CD4-positive, CD25-positive, alpha-beta regulatory T cell (primary cell): ENCODE data around the gene SPEM1. TPM values are rescaled to one million over a fixed set of nuclear protein-coding genes. Genes with fewer than 3 reads are reported as not detected.

Experiments used
- ATAC-seq, 2 donors: fragments of 150-1000 bp; cut with Tn5 transposase; one replicate each; pipeline ENCODE4 v1.10.0; 2021; ENCODE audit warnings: low read depth in 2 of 2, moderate number of reproducible peaks in 2 of 2, moderate library complexity in 1 of 2
- DNase-seq, 3 donors: peaks; one replicate each; pipeline versions ENCODE4 v3.0.0 to v3.0.0-alpha.2; 2012 to 2022; ENCODE audit warnings: mixed read lengths in 1 of 3
- H3K27ac ChIP-seq: one replicate; pipeline ENCODE4 v1.7.0; 2013; ENCODE audit warnings: mild to moderate bottlenecking, low read length; ENCODE audit not compliant: insufficient read depth, poor library complexity, severe bottlenecking
- H3K27me3 ChIP-seq: one replicate; pipeline ENCODE4 v1.7.0; 2013; ENCODE audit warnings: low read length; ENCODE audit not compliant: control insufficient read depth, insufficient read depth
- H3K36me3 ChIP-seq: one replicate; pipeline ENCODE4 v1.7.0; 2013; ENCODE audit warnings: mild to moderate bottlenecking, low read length, moderate library complexity; ENCODE audit not compliant: control insufficient read depth, insufficient read depth
- H3K4me1 ChIP-seq: 2 replicates; pipeline ENCODE4 v1.7.0; 2013; ENCODE audit warnings: mild to moderate bottlenecking, low read length; ENCODE audit not compliant: insufficient read depth, control insufficient read depth, poor library complexity, severe bottlenecking
- H3K4me3 ChIP-seq: one replicate; pipeline ENCODE4 v1.7.0; 2013; ENCODE audit warnings: low read depth, mild to moderate bottlenecking, low read length, moderate library complexity
- H3K9me3 ChIP-seq, 2 experiments: 1 replicate in 1 of 2; 2 replicates in 1 of 2; pipeline ENCODE4 v1.7.0; 2013; ENCODE audit warnings: low read length in 2 of 2, mild to moderate bottlenecking in 1 of 2, moderate library complexity in 1 of 2; ENCODE audit not compliant: control insufficient read depth in 2 of 2
- H3K27ac Mint-ChIP-seq, 3 donors: one replicate each; pipeline ENCODE4 v1.8.0; 2020 to 2022; ENCODE audit warnings: mild to moderate bottlenecking in 3 of 3, mixed read lengths in 3 of 3, moderate library complexity in 2 of 3
- H3K27me3 Mint-ChIP-seq: one replicate; pipeline ENCODE4 v1.8.0; 2022; ENCODE audit warnings: mild to moderate bottlenecking, mixed read lengths
- H3K36me3 Mint-ChIP-seq: one replicate; pipeline ENCODE4 v1.8.0; 2020; ENCODE audit warnings: mixed read lengths
- H3K4me1 Mint-ChIP-seq, 4 donors: one replicate each; pipeline ENCODE4 v1.8.0; 2020 to 2022; ENCODE audit warnings: mixed read lengths in 4 of 4, mild to moderate bottlenecking in 1 of 4
- H3K4me3 Mint-ChIP-seq, 4 donors: one replicate each; pipeline ENCODE4 v1.8.0; 2020 to 2022; ENCODE audit warnings: mild to moderate bottlenecking in 4 of 4, mixed read lengths in 4 of 4, moderate library complexity in 3 of 4
- H3K9me3 Mint-ChIP-seq, 7 donors: one replicate each; pipeline ENCODE4 v1.8.0; 2020 to 2022; ENCODE audit warnings: mixed read lengths in 7 of 7, mild to moderate bottlenecking in 3 of 7, moderate library complexity in 2 of 7
- polyA plus RNA-seq, 4 donors: library from polyadenylated mRNA; unstranded; fragments of 300-500 nt; fragmentation: Illumina TruSeq; gene quantifications; one replicate each; pipeline ENCODE4 v1.2.3, GENCODE V29; 2021
- total RNA-seq: library from RNA; stranded (reverse); gene quantifications from one replicate; pipeline ENCODE4 v1.2.3, GENCODE V29; 2022

Gene SPEM1
- total and polyA plus RNA-seq, 5 donors from 2014 or later, result not detected

GRCh38 chr17:7440113-7440833 is 20.1 kb downstream of the SPEM1 start:
- Histone ChIP-seq H3K27ac (no peak overlapping the region), H3K27me3 (peaks cover 28% of the 10 kb centered on the region)
- no peak for ATAC-seq

GRCh38 chr17:7440834-7441195 is 20.7 kb downstream of the SPEM1 start:
- H3K36me3 ChIP-seq, result no peaks in the 10 kb centered on the region
- H3K9me3 Mint-ChIP-seq, result peaks cover 0 to 3% (median 0%) of the 10 kb centered on the region in 7 donors
- peaks cover 1 to 62% (median 30%) of the 10 kb centered on the region in 4 donors for H3K4me1 Mint-ChIP-seq
- H3K27ac Mint-ChIP-seq, result no peak overlapping the region
- peaks cover 62% of the 10 kb centered on the region for H3K4me1 ChIP-seq
- no peaks in the 10 kb centered on the region for H3K9me3 ChIP-seq
- H3K36me3 Mint-ChIP-seq, result peaks cover 18% of the 10 kb centered on the region
- ATAC-seq (no peak), DNase-seq (no peak)
- H3K4me3 ChIP-seq, result no peak overlapping the region
- H3K4me3 Mint-ChIP-seq, result peak overlapping the region in 1 of 4 donors; percentile 74
- no peak overlapping the region for H3K27ac ChIP-seq
- H3K27me3 Mint-ChIP-seq, result peaks cover 72% of the 10 kb centered on the region
- H3K27me3 ChIP-seq, result peaks cover 28% of the 10 kb centered on the region

More at GRCh38 chr17:7440113-7440833, 20.1 kb downstream of the SPEM1 start:
- Mint-ChIP-seq H3K9me3 (peaks cover 0 to 2% (median 0%) of the 10 kb centered on the region in 7 donors), H3K27ac (peak overlapping the region in 2 of 3 donors; percentile 38 to 59), H3K27me3 (peaks cover 70% of the 10 kb centered on the region), H3K4me3 (peak overlapping the region; percentile 74 to 95 (median 83)), H3K36me3 (peaks cover 14% of the 10 kb centered on the region), H3K4me1 (peaks cover under 1 to 60% (median 27%) of the 10 kb centered on the region in 4 donors)
- peaks cover 60% of the 10 kb centered on the region for H3K4me1 ChIP-seq
- no peak overlapping the region for H3K4me3 ChIP-seq
- no peaks in the 10 kb centered on the region for H3K36me3 ChIP-seq
- no peaks in the 10 kb centered on the region for H3K9me3 ChIP-seq
- peak in 1 of 3 donors; percentile 33 for DNase-seq

DNA sequence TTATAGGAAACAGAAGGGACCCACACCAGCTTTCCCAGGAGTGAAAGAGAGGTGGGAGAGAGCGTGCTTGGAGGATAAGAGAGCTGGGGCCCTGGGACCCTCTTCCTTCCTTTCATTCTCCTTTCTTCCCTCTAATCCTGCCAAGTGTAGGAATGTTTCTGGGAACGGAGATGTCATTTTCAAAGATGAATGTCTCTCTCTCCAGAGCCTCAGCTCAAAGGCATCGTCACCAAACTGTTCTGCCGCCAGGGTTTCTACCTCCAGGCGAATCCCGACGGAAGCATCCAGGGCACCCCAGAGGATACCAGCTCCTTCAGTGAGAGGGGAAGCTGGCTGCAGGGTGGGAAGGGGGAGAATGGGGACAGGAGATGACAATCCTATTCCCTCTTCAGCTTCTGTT is 21.1 kb downstream of the SPEM1 start:
- no peaks in the 10 kb centered on the region for H3K36me3 ChIP-seq
- no peaks in the 10 kb centered on the region for H3K9me3 ChIP-seq
- peaks cover 30% of the 10 kb centered on the region for H3K27me3 ChIP-seq
- peaks cover 75% of the 10 kb centered on the region for H3K27me3 Mint-ChIP-seq
- no peak overlapping the region for H3K27ac ChIP-seq
- ATAC-seq, result no peak
- peaks cover 4 to 61% (median 29%) of the 10 kb centered on the region in 4 donors for H3K4me1 Mint-ChIP-seq
- H3K9me3 Mint-ChIP-seq, result peaks cover 0 to 3% (median 0%) of the 10 kb centered on the region in 7 donors
- no peak overlapping the region for H3K27ac Mint-ChIP-seq
- H3K4me1 ChIP-seq, result peaks cover 62% of the 10 kb centered on the region
- H3K4me3 Mint-ChIP-seq, result peak overlapping the region in 1 of 4 donors; percentile 46
- no peak for DNase-seq
- H3K36me3 Mint-ChIP-seq, result peaks cover 19% of the 10 kb centered on the region
- H3K4me3 ChIP-seq, result no peak overlapping the region

GRCh38 chr17:7442142-7442541 is 22.0 kb downstream of the SPEM1 start:
- Mint-ChIP-seq H3K4me3 (peak overlapping the region in 2 of 4 donors; percentile 19 to 87), H3K4me1 (peaks cover 4 to 61% (median 27%) of the 10 kb centered on the region in 4 donors), H3K9me3 (peaks cover 0 to 3% (median 0%) of the 10 kb centered on the region in 7 donors), H3K27ac (no peak overlapping the region), H3K36me3 (peaks cover 19% of the 10 kb centered on the region), H3K27me3 (peaks cover 78% of the 10 kb centered on the region)
- Histone ChIP-seq H3K27ac (no peak overlapping the region), H3K36me3 (no peaks in the 10 kb centered on the region), H3K4me1 (peaks cover 61% of the 10 kb centered on the region), H3K27me3 (peaks cover 34% of the 10 kb centered on the region), H3K9me3 (no peaks in the 10 kb centered on the region), H3K4me3 (no peak overlapping the region)
- DNase-seq (no peak), ATAC-seq (no peak)

DNA sequence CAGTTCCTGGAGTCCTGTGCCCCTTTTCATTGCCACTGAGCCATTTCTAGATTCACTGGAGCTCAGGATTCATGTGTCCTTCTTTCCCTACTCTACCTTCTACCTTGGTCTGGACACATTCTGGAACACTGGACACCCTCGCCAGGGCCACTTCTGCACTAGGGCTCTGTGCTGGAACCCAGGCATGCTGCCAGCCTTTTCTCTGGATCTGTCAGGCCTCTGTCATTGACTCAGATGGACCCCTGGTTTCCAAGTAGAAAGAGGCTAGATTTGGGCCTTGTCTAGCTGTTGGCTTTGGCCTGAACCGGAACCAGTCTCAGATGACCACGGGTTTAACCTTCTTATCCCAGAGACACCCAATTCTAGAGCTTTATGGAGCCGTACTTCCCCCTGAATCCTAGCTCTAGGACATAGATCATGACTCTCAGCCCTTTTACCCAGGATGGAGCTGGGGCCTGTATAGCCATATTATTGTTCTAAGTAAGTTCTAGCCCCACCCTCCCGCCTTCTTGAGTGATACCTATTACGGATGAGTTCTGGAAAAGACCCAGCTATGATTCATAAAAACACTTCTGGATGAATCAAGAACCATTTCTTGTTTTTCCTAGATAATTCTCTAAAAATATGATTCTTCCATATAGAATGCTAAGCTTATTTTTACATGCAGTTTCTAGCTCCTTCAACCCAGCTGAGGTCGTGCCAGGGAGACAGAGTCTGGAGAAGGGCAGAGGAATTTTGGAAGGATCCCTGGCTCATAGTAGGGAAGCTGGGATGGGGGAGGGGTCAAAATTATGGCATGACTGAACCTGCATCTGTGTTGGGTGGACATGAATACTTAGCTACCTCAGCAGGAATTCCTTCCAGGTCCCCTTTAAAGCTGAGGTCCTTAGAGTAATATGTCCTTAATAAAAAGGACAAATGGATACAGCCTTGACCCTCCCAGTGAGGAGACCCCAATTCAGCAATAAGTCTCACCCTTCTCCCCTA is 23.7 kb downstream of the SPEM1 start:
- peaks cover 34% of the 10 kb centered on the region for H3K27me3 ChIP-seq
- H3K27ac Mint-ChIP-seq, result no peak overlapping the region
- H3K27ac ChIP-seq, result no peak overlapping the region
- H3K4me3 Mint-ChIP-seq, result peak overlapping the region in 1 of 4 donors; percentile 50
- no peak for ATAC-seq
- H3K4me1 ChIP-seq, result peaks cover 45% of the 10 kb centered on the region
- H3K9me3 Mint-ChIP-seq, result peaks cover 0 to 6% (median 0%) of the 10 kb centered on the region in 7 donors
- no peaks in the 10 kb centered on the region for H3K9me3 ChIP-seq
- peaks cover 83% of the 10 kb centered on the region for H3K27me3 Mint-ChIP-seq
- H3K36me3 Mint-ChIP-seq, result peaks cover 19% of the 10 kb centered on the region
- no peaks in the 10 kb centered on the region for H3K36me3 ChIP-seq
- H3K4me1 Mint-ChIP-seq, result peaks cover 4 to 50% (median 22%) of the 10 kb centered on the region in 4 donors
- no peak overlapping the region for H3K4me3 ChIP-seq
- DNase-seq, result no peak

GRCh38 chr17:7444682-7445618 is 24.8 kb downstream of the SPEM1 start, which contains the start of gene CHRNB1:
CHRNB1 (plus strand) TSS chr17:7445061; CDS start chr17:7445128, 67 bp downstream.
- H3K27ac Mint-ChIP-seq, result peak within 1 kb of the TSS in 2 of 3 donors; percentile 40 to 76
- Histone ChIP-seq H3K27ac (no peak within 1 kb of the TSS), H3K9me3 (no peaks in the 10 kb centered on the region), H3K4me3 (no peak within 1 kb of the TSS), H3K27me3 (peaks cover 30% of the 10 kb centered on the region), H3K4me1 (peaks cover 33% of the 10 kb centered on the region), H3K36me3 (no peaks in the 10 kb centered on the region)
- peak within 1 kb of the TSS; percentile 62 to 85 (median 78) for H3K4me3 Mint-ChIP-seq
- ATAC-seq (no peak), DNase-seq (no peak)
- peaks cover 0 to 6% (median 0%) of the 10 kb centered on the region in 7 donors for H3K9me3 Mint-ChIP-seq
- H3K4me1 Mint-ChIP-seq, result peaks cover 4 to 42% (median 18%) of the 10 kb centered on the region in 4 donors
- H3K27me3 Mint-ChIP-seq, result peaks cover 84% of the 10 kb centered on the region
- peaks cover 18% of the 10 kb centered on the region for H3K36me3 Mint-ChIP-seq
